ENCODE data around the gene RASGRP1. TPM values are rescaled to one million over a fixed set of nuclear protein-coding genes. Genes with fewer than 3 reads are reported as not detected.

Gene RASGRP1
- total RNA-seq, 1 experiment from 2014 or later, result 0.85 TPM

DNA sequence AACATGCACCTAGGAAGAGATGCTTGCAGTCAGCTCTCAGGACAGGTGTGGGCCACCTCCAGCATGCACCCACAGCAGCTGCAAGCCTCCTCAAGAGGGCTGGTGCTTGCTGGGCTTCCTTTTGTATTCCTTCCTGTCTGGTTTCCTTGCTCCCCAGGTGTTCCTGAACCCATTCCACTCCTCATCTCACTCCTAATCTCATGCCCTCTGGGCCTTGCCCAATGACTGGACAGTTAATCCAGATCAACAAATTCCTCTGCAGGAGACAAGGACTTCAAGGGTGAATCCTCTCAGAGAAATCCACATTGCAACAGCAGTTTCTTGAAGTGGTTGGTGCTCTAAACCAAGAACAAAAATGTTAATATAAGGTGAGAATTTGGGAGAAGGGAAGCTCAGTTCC, 30.7 kb downstream of the RASGRP1 start:
- H3K27me3 ChIP-seq (ENCODE audit: insufficient read depth, low read length), result no peaks in the 10 kb centered on the region
- H3K4me3 Mint-ChIP-seq, result no peak overlapping the region

More for the DNA sequence above, 30.7 kb downstream of the RASGRP1 start:
- H4K5ac ChIP-seq (ENCODE audit: insufficient read length, low read depth, low read length), result no peak overlapping the region
- H3K79me1 ChIP-seq (ENCODE audit: insufficient read depth, low read depth, low read length, poor library complexity, severe bottlenecking), result no peaks in the 10 kb centered on the region
- H3K23ac ChIP-seq (ENCODE audit: insufficient read length, low read depth, low read length), result no peak overlapping the region
- no peaks in the 10 kb centered on the region for H3K79me2 ChIP-seq (ENCODE audit: insufficient read depth, low read length)
- Mint-ChIP-seq H3K36me3 (ENCODE audit: insufficient read depth in 1 of 3, low read depth in 3 of 3) (no peaks in the 10 kb centered on the region), H3K4me1 (peaks cover 0 to 7% of the 10 kb centered on the region in 2 experiments; a peak in 2 of 4 replicates), H3K27me3 (ENCODE audit: low read depth) (no peaks in the 10 kb centered on the region; the same call in 1 of the 2 replicates), H3K9me3 (no peaks in the 10 kb centered on the region), H3K27ac (peak overlapping the region in 1 of 3 experiments; percentile 88; a peak in 1 of 7 replicates)
- no peak overlapping the region for H4K8ac ChIP-seq (replicated peaks; ENCODE audit: insufficient read length, low read depth, low read length)
- no peak overlapping the region for H3T11ph ChIP-seq (ENCODE audit: low read length)
- no peak for DNase-seq
- H3K9ac ChIP-seq (ENCODE audit: extremely low read depth, insufficient read length, low read length), result no peak overlapping the region
- H3K9me3 ChIP-seq (ENCODE audit: control insufficient read depth, low read depth, low read length), result no peaks in the 10 kb centered on the region
- H4K20me1 ChIP-seq (ENCODE audit: control insufficient read depth, insufficient read depth, insufficient read length), result no peaks in the 10 kb centered on the region
- H2BK15ac ChIP-seq (ENCODE audit: low read depth, low read length), result no peak overlapping the region
- H2BK12ac ChIP-seq (ENCODE audit: insufficient read length, low read depth, low read length), result no peak overlapping the region
- H3K14ac ChIP-seq (ENCODE audit: insufficient read depth, low read length), result no peak overlapping the region
- no peak overlapping the region for H3K4me2 ChIP-seq (ENCODE audit: insufficient read depth, insufficient read length, low read length)
- no peak overlapping the region for H3K18ac ChIP-seq (ENCODE audit: insufficient read length, low read depth, low read length)
- H2AFZ ChIP-seq (ENCODE audit: low read length), result no peak overlapping the region
- no peak overlapping the region for H3K27ac ChIP-seq (ENCODE audit: insufficient read length, low read depth, low read length)
- H4K91ac ChIP-seq (ENCODE audit: insufficient read length, low read depth, low read length), result no peak overlapping the region
- no peak overlapping the region for H3K4ac ChIP-seq (ENCODE audit: low read depth, low read length)
- H3K56ac ChIP-seq (ENCODE audit: insufficient read length, low read depth, low read length), result no peak overlapping the region
- no peak overlapping the region for H2BK120ac ChIP-seq (ENCODE audit: low read depth, low read length, poor library complexity, severe bottlenecking)
- no peaks in the 10 kb centered on the region for H3K4me1 ChIP-seq (ENCODE audit: insufficient read depth, low read length)
- no peaks in the 10 kb centered on the region for H3K23me2 ChIP-seq (ENCODE audit: insufficient read length, low read depth, low read length, poor library complexity, severe bottlenecking)
- no peak overlapping the region for H2BK20ac ChIP-seq (ENCODE audit: low read depth, low read length, poor library complexity, severe bottlenecking)
- TF ChIP-seq, protein P1, sequence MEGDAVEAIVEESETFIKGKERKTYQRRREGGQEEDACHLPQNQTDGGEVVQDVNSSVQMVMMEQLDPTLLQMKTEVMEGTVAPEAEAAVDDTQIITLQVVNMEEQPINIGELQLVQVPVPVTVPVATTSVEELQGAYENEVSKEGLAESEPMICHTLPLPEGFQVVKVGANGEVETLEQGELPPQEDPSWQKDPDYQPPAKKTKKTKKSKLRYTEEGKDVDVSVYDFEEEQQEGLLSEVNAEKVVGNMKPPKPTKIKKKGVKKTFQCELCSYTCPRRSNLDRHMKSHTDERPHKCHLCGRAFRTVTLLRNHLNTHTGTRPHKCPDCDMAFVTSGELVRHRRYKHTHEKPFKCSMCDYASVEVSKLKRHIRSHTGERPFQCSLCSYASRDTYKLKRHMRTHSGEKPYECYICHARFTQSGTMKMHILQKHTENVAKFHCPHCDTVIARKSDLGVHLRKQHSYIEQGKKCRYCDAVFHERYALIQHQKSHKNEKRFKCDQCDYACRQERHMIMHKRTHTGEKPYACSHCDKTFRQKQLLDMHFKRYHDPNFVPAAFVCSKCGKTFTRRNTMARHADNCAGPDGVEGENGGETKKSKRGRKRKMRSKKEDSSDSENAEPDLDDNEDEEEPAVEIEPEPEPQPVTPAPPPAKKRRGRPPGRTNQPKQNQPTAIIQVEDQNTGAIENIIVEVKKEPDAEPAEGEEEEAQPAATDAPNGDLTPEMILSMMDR (conservative IDR thresholded peaks at IDR 0.05), result no peak
- no peak overlapping the region for H2BK5ac ChIP-seq (ENCODE audit: insufficient read length, low read length)
- no peak overlapping the region for H2AK5ac ChIP-seq (ENCODE audit: insufficient read length, low read length)
